Tracheal epithelial cell (primary cell): ENCODE data around the gene SLAMF6. TPM values are rescaled to one million over a fixed set of nuclear protein-coding genes. Genes with fewer than 3 reads are reported as not detected.

Experiments
- total RNA-seq: library from RNA; depleted of rRNA; stranded (reverse); fragments of >200 nt; gene quantifications from 2 replicates; pipeline ENCODE4 v1.2.1, GENCODE V29; 2014

SLAMF6 gene
- total RNA-seq, result not detected in 2 replicates

GRCh38 chr1:160522622-160523345, at the start of gene SLAMF6:
TSS of gene SLAMF6 (minus strand) at chr1:160523255. CDS start at chr1:160523192, 63 bp downstream.

Other genes with a start within 250 kb of the SLAMF6 start
- gene PEX19, start 238.1 kb downstream of the SLAMF6 start, total RNA-seq, result 29.2 and 44.3 TPM in 2 replicates
- gene COPA, start 180.0 kb downstream of the SLAMF6 start, total RNA-seq, result 87.0 and 170 TPM in 2 replicates
- 62.4 and 93.0 TPM in 2 replicates for gene NCSTN, start 179.9 kb downstream of the SLAMF6 start, total RNA-seq
- not detected in 2 replicates for gene NHLH1, start 156.2 kb downstream of the SLAMF6 start, total RNA-seq
- gene VANGL2, start 122.7 kb downstream of the SLAMF6 start, total RNA-seq, result 6.6 and 8.4 TPM in 2 replicates
- gene CD84, start 56.2 kb upstream of the SLAMF6 start, total RNA-seq, result not detected in 2 replicates
- gene SLAMF1, start 123.8 kb upstream of the SLAMF6 start, total RNA-seq, result not detected in 2 replicates
- gene CD48, start 188.6 kb upstream of the SLAMF6 start, total RNA-seq, result not detected in 2 replicates
- 1.9 and 3.4 TPM in 2 replicates for gene SLAMF7, start 216.0 kb upstream of the SLAMF6 start, total RNA-seq